T-helper 9 cell (primary cell): ENCODE results near the gene RNF180.
"Not testable (repeated sequence)": the region's sequence is repeated elsewhere in the genome, so short reads cannot be mapped to it uniquely, and the experiment has no call there.

Experiments
- DNase-seq: peaks from one replicate; pipeline ENCODE4 v3.0.0-alpha.2; 2020

RNF180 gene

DNA sequence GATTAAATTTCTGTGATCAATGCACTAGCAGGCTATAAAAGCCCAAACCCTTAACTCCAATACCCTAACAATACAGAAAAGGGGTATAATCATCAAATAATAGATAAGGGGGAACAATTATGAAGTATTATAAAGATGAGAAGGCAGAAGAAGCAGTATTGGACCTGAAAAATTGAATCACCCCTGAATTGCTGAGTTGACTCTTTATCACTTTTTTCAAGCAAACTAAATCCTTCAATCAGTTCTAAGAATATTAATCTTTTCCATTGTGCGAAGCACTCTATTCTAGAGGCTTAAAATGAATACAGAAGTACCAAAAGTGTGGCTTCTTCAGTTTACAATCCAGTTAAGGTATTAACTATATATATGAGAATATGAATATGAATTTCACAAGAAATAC lies 120.7 kb downstream of the RNF180 start:
- DNase-seq: no peak

DNA sequence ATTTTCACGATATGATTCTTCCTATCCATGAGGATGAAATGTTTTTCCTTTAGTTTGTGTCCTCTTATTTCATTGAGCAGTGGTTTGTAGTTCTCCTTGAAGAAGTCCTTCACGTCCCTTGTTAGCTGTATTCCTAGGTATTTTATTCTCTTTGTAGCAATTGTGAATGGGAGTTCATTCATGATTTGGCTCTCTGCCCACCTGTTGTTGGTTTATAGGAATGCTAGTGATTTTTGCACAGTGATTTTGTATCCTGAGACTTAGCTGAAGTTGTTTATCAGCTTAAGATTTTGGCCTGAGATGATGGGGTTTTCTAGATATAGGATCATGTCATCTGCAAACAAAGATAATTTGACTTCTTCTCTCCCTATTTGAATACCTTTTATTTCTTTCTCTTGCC lies 122.9 kb downstream of the RNF180 start:
- not testable (repeated sequence) for DNase-seq

DNA sequence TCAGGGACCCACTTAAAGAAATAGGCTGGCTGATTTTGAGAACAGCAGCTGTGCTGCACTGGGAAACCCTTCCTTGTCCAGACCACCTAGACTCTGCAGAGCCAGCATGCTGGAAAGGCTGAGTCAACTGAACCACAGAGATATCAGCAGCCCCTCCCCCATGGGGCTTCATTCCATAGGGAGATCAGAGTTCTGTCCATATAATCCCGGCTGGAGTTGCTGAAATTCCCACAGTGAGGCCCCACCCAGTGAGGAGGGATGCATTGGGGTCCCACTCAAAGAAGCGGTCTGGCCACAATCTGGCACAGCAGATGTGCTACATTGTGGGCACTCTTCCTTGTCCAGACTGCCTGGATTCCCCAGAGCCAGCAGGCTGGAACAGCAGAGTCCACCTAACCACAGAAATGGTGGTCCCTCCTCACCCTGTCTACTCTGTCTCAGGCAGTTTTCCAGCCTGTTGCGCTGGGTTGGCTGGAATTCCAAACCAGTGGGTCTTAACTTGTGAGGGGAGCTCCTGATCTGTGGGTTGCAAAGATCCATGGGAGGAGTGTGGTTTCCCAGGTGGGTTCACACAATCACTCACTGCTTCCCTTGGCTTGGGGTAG lies 127.1 kb downstream of the RNF180 start:
- no peak for DNase-seq

DNA sequence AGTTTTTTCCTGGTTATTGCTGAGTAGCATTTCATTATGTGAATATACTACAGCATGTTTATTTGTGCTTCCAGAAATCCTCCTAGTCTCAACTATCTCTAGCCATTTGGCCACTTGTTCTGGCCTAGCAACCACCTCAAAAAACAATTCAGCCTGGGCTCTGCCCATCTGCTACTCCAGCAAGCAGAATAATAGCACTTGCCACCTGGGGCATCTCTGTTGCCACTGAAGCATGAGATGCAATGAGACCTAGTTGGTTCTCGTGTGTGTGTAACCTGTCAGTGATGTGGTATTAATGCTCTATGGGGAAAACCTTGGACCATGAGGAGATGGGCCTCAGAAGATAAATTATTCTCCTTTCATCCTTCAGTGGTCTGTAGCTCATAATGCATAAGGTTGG lies 129.5 kb downstream of the RNF180 start:
- DNase-seq: no peak

- no peak for DNase-seq
Measured at GRCh38 chr5:64298586-64298985, 132.9 kb downstream of the RNF180 start.

DNA sequence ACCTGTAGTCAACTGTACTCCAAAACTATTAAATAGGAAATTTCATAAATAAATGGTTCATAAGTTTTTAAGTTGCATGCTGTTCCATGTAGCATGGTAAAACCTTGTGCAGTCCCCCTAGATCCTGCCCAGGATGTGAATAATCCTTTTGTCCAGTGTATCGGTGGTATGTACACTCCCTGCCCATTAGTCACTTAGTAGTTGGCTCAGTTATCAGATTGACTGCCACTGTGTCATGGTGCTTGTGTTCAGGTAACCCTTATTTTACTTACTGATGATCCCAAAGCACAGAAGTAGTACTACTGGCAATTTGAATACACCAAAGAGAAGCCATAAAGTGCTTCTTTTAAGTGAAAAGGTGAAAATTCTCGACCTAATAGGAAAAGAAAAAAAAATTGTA lies 134.2 kb downstream of the RNF180 start:
- DNase-seq: no peak

DNA sequence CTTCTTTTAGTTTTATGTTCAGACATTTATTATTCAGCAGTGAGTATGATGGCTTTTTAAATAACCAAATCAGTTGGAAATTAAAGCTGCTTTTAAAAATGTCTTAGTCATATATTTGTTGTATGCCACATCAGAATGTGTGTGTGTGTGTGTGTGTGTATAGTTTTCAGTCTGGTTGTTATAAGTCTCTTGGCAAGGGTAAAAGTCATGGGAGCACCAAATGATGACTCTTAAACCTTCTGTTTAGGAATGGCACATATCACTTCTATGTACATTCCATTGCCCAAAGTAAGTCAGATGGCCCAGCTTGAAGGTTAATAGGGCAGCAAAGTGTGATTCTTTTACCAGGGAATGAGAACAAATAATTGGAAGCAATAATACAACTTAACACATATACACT lies 135.9 kb downstream of the RNF180 start:
- DNase-seq: no peak

DNA sequence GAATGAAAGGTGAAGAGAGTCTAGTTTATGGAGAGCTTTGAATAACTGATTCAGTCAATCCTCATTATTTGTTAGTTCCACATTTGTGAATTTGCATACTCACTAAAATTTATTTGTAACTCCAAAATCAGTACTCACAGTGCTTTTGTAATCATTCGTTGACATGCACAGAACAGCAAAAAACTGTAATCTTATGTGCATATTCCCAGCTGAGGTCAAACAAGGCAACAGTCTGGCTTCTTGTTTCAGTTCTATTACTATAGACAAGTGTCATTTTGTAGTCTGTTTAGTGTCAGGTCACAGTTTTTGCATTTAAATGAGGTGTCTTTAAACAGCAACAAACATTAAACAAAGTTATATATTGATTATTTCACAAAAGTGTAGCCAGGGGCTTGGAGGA lies 142.5 kb downstream of the RNF180 start:
- DNase-seq: no peak

DNA sequence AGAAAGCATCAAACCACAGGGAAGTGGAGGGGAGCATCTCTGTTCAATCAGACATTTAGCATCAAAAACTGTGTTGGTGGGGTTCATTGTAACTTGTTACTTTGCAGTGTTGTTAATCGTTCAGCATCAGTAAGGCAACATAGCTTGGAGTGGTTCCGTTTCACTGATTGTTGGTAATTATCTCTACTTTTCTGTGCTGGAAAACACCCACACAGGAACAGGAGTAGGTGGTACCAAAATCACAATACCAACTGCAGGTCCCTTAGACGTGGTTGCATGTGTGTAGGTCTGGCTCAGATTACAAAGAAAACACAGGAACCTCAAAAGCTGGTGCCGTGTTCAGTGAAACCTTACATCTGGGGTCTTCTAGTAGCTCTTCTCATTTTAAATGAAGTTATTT lies 146.8 kb downstream of the RNF180 start:
- no peak for DNase-seq

GRCh38 chr5:64315778-64316177 lies 150.1 kb downstream of the RNF180 start:
- no peak for DNase-seq

DNA sequence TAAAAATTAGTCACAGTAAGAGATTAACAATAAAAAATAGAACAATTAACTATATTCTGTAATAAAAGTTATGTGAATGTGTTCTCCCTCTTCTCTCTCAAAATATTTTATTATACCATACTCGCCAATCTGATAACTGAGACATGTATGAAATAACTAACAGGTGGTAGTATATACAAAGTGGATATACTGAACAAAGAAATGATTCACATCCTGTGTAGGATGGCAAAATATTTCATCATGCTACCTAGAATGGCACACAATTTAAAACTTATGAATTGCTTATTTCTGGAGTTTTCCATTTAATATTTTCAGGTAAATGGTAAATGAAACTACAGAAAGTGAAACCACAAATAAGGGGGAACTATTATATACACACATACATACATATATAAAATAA lies 152.5 kb downstream of the RNF180 start:
- no peak for DNase-seq

GRCh38 chr5:64323591-64323990 lies 157.9 kb downstream of the RNF180 start:
- no peak for DNase-seq

- no peak for DNase-seq
Measured at GRCh38 chr5:64330728-64331231, 165.1 kb downstream of the RNF180 start.

GRCh38 chr5:64331597-64332277 lies 166.1 kb downstream of the RNF180 start:
- no peak for DNase-seq

- no peak for DNase-seq
Measured at GRCh38 chr5:64333886-64334285, 168.2 kb downstream of the RNF180 start.

DNA sequence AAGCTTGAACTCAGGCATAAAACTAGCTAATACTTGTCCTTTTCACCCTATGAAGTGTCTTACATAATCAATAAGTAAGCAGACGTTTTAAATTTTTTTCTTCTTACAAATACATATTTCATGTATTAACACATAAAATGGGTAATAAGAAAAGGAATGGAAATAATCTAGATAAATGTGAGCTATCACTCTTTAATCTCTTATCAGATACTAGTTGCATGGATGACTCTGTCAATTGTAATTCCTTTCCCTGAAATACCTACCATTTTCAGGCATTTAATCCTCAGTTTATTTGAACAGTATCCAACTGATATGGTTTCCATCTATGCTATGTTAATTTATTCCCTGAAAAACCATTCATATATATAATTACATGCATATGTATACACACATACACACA lies 174.1 kb downstream of the RNF180 start:
- DNase-seq: no peak

DNA sequence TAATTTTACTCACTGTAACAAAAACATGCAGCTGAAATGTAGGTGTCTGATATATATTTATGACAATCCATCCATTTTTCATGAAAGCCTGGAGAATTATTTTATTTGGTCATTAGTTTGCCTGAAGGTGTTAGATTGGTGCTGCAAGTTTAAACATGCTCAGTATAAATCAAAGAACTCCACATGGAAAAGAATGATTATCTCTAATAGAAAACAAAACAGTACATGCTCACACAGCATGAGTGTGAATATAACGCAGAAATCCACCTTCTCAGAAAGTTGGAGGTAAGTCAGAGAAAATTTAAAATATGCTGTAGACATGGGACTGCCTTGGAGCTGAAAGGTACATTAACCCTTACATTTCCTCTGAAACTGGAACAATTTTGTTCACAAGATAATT lies 174.7 kb downstream of the RNF180 start:
- DNase-seq: no peak

DNA sequence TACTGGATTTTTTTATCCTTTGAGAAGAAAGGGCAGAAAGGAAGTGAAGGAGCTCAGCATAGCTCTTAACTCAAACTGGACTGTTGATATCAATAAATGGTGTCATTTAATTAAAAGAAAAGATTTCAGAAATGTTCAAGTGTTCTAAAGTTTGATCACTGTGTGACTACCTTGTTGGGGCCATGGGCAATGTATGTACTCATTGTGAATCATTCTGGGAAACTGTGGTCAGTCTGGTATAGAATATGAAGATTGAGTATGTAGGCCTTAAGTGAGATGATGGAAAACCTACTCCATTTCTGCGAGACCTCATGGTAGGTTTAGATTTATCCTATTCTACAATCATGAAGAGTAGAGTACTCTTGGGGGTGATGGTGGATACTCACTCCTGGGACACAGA lies 175.7 kb downstream of the RNF180 start:
- DNase-seq: no peak

GRCh38 chr5:64344501-64344900 lies 178.9 kb downstream of the RNF180 start:
- DNase-seq: no peak

- DNase-seq: no peak
Measured at GRCh38 chr5:64347309-64347708, 181.7 kb downstream of the RNF180 start.

DNA sequence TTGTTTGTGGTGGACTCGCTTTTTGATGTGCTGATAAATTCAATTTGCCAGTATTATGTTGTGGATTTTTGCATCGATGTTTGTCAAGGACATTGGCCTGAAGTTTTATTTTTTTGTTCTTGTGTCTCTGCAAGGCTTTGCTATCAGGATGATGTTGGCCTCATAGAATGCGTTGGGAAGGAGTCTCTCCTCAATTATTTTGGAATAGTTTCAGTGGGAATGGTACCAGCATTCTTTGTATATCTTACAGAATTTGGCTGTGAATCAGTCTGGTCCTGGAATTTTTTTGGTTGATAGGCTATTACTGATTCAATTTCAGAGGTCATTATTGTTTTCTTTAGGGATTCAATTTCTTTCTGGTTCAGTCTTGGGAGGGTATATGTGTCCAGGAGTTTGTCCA lies 198.8 kb downstream of the RNF180 start:
- no peak for DNase-seq

- DNase-seq: no peak
Measured at GRCh38 chr5:64384765-64385164, 219.1 kb downstream of the RNF180 start.

DNA sequence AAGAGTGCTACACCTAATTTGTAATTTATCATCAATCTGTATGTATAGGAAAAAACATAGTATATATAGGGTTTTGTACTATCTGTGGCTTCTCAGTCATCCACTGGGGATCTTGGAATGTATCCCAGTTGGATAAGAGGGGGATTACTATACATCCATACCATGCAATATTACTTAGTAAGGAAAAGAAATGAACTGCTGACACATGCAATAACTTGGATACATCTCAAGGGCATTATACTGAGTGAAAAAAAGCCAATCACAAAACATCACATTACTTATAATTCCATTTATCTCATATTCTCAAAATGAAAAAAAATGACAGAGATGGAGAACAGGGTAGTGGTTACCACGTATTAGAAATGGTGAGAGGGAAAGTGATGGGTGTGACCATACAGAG lies 231.9 kb downstream of the RNF180 start:
- no peak for DNase-seq

GRCh38 chr5:64398735-64399134 lies 233.1 kb downstream of the RNF180 start:
- not testable (repeated sequence) for DNase-seq
